Measurements from ENCODE around the gene PLCH2.

The PLCH2 gene

DNA sequence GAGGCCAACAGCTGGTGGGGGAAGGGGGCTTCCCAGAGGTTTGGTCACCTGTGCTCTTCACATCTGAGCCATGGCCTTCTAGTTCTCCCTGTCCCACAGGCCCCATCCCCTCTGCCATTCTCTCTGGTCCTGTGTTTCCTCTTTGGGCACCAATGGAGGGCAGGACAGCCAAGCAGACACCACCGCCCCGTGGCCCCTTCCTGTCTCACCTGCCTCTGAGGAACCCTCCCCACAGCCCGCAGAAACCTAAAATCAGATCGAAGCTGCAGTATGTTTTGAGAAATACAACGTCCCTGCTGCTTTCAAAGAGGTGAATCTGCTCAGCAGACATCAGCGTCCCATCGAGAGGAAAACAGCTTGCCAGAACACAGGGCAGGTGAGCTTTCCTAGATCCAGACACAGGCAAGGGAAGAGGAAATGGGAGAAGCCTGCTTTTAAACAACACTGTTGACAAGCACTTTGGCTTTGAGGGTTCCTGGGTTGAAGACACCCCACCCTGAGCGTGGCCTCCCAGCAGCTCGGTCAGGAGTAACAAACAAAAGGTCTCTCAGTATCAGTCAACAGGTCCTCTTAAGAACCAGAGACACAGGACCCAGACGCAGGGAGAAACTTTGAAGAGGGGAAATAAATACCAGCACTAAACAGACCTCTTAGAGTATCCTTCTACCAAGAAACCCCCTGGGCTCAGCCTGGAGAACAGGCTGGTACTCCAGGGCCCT lies 48.0 kb downstream of the PLCH2 start:
- TF ChIP-seq, protein P1, sequence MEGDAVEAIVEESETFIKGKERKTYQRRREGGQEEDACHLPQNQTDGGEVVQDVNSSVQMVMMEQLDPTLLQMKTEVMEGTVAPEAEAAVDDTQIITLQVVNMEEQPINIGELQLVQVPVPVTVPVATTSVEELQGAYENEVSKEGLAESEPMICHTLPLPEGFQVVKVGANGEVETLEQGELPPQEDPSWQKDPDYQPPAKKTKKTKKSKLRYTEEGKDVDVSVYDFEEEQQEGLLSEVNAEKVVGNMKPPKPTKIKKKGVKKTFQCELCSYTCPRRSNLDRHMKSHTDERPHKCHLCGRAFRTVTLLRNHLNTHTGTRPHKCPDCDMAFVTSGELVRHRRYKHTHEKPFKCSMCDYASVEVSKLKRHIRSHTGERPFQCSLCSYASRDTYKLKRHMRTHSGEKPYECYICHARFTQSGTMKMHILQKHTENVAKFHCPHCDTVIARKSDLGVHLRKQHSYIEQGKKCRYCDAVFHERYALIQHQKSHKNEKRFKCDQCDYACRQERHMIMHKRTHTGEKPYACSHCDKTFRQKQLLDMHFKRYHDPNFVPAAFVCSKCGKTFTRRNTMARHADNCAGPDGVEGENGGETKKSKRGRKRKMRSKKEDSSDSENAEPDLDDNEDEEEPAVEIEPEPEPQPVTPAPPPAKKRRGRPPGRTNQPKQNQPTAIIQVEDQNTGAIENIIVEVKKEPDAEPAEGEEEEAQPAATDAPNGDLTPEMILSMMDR (IDR thresholded peaks at IDR 0.05; ENCODE audit: unreplicated experiment in 3 of 3) = no peak
- Mint-ChIP-seq H3K36me3 (ENCODE audit: low read depth) (peaks cover 21% of the 10 kb centered on the region), H3K9me3 (no peaks in the 10 kb centered on the region), H3K4me3 (peak overlapping the region; percentile 90 to 99 (median 97)), H3K27me3 (ENCODE audit: low read depth) (peaks cover 21% of the 10 kb centered on the region), H3K4me1 (peaks cover 36% of the 10 kb centered on the region), H3K27ac (no peak overlapping the region)

DNA sequence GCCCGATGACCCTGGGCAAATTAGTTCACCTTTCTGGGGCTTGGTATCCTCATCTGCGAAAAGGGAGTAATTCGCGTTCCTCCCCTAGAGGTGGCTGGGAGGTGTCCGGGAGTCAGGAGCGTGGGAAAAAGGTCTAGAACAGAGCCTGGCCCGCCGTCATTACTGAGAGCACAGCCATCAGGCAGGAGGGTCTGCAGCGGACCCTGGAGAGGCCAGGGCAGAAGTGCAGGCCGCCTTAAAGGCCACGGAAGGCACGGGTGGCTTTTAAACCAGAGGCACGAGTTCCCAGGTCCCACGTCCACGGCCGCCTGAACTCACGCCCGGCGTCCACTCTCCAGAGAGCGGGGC lies 49.5 kb downstream of the PLCH2 start:
- peaks cover 35% of the 10 kb centered on the region for H3K27me3 Mint-ChIP-seq (ENCODE audit: low read depth)
- TF ChIP-seq, protein P1 (IDR thresholded peaks at IDR 0.05; ENCODE audit: unreplicated experiment in 3 of 3) = no peak
- H3K9me3 Mint-ChIP-seq = no peaks in the 10 kb centered on the region
- peak overlapping the region in 1 of 3 experiments; percentile 55 for H3K27ac Mint-ChIP-seq
- H3K4me3 Mint-ChIP-seq = peak overlapping the region; percentile 90 to 99 (median 97)
- peaks cover 17% of the 10 kb centered on the region for H3K36me3 Mint-ChIP-seq (ENCODE audit: low read depth)
- H3K4me1 Mint-ChIP-seq = peaks cover 36% of the 10 kb centered on the region

DNA sequence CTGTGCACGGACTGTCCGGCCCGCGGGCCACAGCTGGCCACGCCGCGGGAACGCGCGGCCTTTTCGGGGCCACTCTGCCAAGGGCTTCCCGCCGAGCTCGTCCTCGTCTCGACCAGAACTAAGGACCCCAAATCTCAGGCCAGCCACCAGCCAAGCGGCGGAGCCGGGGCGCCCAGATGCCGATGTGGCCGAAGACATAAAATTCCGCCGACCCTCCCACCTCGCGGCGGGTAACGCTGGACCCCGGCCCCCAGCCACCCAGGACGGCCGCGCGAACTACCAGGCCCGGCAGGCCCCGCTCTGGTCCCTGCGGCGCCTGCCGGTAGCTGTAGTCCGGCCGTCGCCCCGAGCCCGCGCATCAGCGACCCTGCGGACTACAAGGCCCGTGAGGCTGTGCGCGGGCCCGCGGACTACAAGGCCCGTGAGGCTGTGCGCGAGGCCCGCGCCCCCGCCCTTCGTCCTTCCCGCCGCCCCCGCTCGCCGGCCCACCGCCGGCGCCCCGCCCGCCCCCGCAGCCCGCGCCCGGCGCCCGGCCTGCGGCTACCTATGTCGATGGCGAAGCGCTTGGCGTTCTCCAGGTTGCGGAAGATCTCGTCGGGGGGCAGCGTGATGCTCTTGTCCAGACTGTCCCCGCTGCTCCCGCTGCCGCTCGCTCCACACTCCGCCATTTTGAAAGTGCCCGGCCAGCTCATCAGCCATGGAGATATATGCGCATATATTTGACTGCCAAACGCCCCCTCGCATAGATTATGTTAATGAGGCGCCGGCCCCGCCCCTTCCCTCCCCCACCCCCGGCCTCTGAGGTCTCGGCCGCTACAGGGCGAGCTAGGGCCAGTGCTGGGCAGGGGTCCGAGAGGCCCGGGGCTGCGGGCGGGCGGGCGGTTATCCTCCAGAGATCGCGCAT lies 50.1 kb downstream of the PLCH2 start, which contains the start of gene PANK4:
Gene PANK4, minus strand, starts transcription at position 677 of the 904 bp plus-strand sequence. Its CDS starts 9 bp downstream, at position 668.
- peaks cover 10% of the 10 kb centered on the region for H3K36me3 Mint-ChIP-seq (ENCODE audit: low read depth)
- peak within 1 kb of the TSS; percentile 90 to 99 (median 97) for H3K4me3 Mint-ChIP-seq
- peak within 1 kb of the TSS; percentile 96 to 99 (median 96) for H3K27ac Mint-ChIP-seq
- H3K4me1 Mint-ChIP-seq = peaks cover 36% of the 10 kb centered on the region
- H3K9me3 Mint-ChIP-seq = no peaks in the 10 kb centered on the region
- peaks cover 41% of the 10 kb centered on the region for H3K27me3 Mint-ChIP-seq (ENCODE audit: low read depth)
- TF ChIP-seq, protein P1 (IDR thresholded peaks at IDR 0.05; ENCODE audit: unreplicated experiment in 3 of 3) = peak in 2 of 3 experiments; percentile 19 to 21

DNA sequence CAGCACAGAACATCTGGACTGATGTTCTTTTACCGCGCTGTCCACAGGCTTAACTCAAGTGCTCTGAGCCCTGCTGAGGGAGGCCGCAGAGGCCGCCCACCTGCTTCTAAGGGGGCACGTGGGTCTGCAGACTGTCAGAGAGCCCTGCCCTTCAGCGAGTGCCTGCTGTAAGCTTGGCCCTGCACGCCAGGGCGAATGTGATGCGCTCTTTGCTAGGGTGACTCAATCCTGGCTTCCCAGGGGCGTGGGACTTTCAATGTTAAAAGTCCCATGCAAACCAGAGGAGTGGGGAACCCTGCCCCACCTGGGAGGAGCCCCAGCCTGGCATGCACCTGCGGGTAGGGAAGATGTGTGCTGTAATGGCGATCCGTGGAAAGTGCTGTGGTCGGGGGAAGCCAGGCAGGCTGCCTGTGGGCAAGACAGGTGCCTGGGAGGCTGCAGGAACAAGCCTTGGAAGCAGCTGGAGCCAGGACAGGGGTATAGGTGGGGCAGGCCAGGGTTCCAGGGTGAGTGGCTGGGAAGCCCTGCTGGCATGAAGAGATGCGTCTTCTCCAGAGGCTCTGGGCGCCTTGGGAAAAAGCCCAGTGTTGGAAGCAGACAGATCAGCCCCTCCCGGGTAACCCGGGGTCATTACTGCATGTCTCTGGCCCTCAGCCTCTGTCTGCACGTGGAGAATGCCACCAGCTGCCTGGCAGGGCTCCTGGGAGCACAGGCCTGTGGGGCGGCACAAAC lies 50.9 kb downstream of the PLCH2 start:
- H3K4me3 Mint-ChIP-seq = peak overlapping the region; percentile 64 to 99 (median 97)
- H3K27ac Mint-ChIP-seq = peak overlapping the region in 2 of 3 experiments; percentile 52 to 96
- no peaks in the 10 kb centered on the region for H3K9me3 Mint-ChIP-seq
- peaks cover 49% of the 10 kb centered on the region for H3K27me3 Mint-ChIP-seq (ENCODE audit: low read depth)
- peaks cover 6% of the 10 kb centered on the region for H3K36me3 Mint-ChIP-seq (ENCODE audit: low read depth)
- H3K4me1 Mint-ChIP-seq = peaks cover 36% of the 10 kb centered on the region
- TF ChIP-seq, protein P1 (IDR thresholded peaks at IDR 0.05; ENCODE audit: unreplicated experiment in 3 of 3) = no peak

DNA sequence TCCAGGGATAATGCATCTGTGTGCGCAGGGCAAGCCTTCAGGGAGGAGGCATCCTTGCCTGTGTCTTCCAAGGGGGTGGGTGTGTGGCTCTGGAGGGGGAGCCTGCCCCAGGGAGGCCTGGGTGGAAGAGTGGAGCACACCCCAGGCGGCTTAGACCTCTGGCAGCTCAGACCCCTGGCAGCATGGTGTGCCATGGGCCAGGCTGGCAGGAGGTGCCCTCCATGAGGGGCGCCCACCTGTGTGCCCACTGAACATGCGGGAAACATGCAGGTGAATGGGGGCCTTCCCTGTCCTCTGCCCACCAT lies 51.4 kb downstream of the PLCH2 start:
- Mint-ChIP-seq H3K27ac (no peak overlapping the region), H3K27me3 (ENCODE audit: low read depth) (peaks cover 53% of the 10 kb centered on the region), H3K4me3 (peak overlapping the region in 2 of 3 experiments; percentile 97 to 99), H3K9me3 (no peaks in the 10 kb centered on the region), H3K4me1 (peaks cover 35% of the 10 kb centered on the region), H3K36me3 (ENCODE audit: low read depth) (peaks cover 3% of the 10 kb centered on the region)
- TF ChIP-seq, protein P1 (IDR thresholded peaks at IDR 0.05; ENCODE audit: unreplicated experiment in 3 of 3) = no peak

Measured in nephron (organoid).